Endothelial cell (in vitro differentiated cells): Measurements from ENCODE around the gene PMS1. TPM values are rescaled to one million over a fixed set of nuclear protein-coding genes. Genes with fewer than 3 reads are reported as not detected.

Experiments
- DNase-seq: peaks from one replicate; pipeline ENCODE4 v3.0.0; 2021; ENCODE audit warnings: low spot score
- H3K27ac Mint-ChIP-seq: one replicate; pipeline ENCODE4 v1.8.0; 2021; ENCODE audit warnings: mixed read lengths, inconsistent platforms; ENCODE audit not compliant: unreplicated experiment
- H3K27me3 Mint-ChIP-seq: one replicate; pipeline ENCODE4 v1.8.0; 2021; ENCODE audit warnings: mild to moderate bottlenecking, moderate library complexity, mixed read lengths, inconsistent platforms; ENCODE audit not compliant: unreplicated experiment
- H3K36me3 Mint-ChIP-seq: one replicate; pipeline ENCODE4 v1.8.0; 2021; ENCODE audit warnings: mild to moderate bottlenecking, low read depth, mixed read lengths, inconsistent platforms; ENCODE audit not compliant: unreplicated experiment
- H3K4me1 Mint-ChIP-seq: one replicate; pipeline ENCODE4 v1.8.0; 2021; ENCODE audit warnings: mild to moderate bottlenecking, mixed read lengths, inconsistent platforms; ENCODE audit not compliant: unreplicated experiment
- H3K4me3 Mint-ChIP-seq: one replicate; pipeline ENCODE4 v1.8.0; 2021; ENCODE audit warnings: mild to moderate bottlenecking, mixed read lengths, inconsistent platforms; ENCODE audit not compliant: unreplicated experiment
- H3K9me3 Mint-ChIP-seq: one replicate; pipeline ENCODE4 v1.8.0; 2021; ENCODE audit warnings: mixed read lengths, inconsistent platforms; ENCODE audit not compliant: unreplicated experiment
- total RNA-seq: library from RNA; stranded (reverse); fragmentation: NEBNext Ultra II Directional; extraction: Animal tissue kit (Norgen Biotek cat#: 25700); gene quantifications from one replicate; pipeline ENCODE4 v1.2.1, GENCODE V29; 2021; ENCODE audit not compliant: unreplicated experiment
- TF ChIP-seq, protein P1 (sequence below): fragments of 200-600 bp; sonication (generic); IDR thresholded peaks from one replicate; pipeline ENCODE4 v1.5.0; 2021; ENCODE audit warnings: antibody characterized with exemption; ENCODE audit not compliant: unreplicated experiment

Gene PMS1
- total RNA-seq, 1 donor from 2014 or later = 36.0 TPM

DNA sequence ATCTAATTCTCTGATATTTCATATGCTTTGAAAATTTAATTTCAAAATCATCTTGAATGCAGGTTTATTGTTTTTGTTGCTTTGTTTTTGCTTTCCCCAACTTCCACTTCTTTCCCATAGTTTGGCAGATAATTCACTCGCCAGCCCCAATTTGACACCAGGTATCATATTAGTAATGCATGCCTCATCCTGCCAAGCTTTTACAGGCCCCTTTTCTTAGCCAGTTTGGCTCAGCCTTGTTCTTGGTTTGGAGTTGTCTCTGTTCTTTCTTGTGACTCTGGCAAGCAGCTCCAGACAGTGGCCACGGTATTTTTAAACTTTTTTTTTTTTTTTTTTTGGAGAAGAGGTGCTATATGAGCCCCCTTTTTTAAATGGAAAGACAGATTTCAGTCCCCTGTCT is 65.3 kb downstream of the PMS1 start:
- Mint-ChIP-seq H3K9me3 (no peaks in the 10 kb centered on the region), H3K36me3 (peaks cover 2% of the 10 kb centered on the region), H3K27me3 (no peaks in the 10 kb centered on the region), H3K4me1 (no peaks in the 10 kb centered on the region), H3K4me3 (no peak overlapping the region), H3K27ac (no peak overlapping the region)
- TF ChIP-seq, protein P1, sequence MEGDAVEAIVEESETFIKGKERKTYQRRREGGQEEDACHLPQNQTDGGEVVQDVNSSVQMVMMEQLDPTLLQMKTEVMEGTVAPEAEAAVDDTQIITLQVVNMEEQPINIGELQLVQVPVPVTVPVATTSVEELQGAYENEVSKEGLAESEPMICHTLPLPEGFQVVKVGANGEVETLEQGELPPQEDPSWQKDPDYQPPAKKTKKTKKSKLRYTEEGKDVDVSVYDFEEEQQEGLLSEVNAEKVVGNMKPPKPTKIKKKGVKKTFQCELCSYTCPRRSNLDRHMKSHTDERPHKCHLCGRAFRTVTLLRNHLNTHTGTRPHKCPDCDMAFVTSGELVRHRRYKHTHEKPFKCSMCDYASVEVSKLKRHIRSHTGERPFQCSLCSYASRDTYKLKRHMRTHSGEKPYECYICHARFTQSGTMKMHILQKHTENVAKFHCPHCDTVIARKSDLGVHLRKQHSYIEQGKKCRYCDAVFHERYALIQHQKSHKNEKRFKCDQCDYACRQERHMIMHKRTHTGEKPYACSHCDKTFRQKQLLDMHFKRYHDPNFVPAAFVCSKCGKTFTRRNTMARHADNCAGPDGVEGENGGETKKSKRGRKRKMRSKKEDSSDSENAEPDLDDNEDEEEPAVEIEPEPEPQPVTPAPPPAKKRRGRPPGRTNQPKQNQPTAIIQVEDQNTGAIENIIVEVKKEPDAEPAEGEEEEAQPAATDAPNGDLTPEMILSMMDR = no peak
- DNase-seq = no peak

DNA sequence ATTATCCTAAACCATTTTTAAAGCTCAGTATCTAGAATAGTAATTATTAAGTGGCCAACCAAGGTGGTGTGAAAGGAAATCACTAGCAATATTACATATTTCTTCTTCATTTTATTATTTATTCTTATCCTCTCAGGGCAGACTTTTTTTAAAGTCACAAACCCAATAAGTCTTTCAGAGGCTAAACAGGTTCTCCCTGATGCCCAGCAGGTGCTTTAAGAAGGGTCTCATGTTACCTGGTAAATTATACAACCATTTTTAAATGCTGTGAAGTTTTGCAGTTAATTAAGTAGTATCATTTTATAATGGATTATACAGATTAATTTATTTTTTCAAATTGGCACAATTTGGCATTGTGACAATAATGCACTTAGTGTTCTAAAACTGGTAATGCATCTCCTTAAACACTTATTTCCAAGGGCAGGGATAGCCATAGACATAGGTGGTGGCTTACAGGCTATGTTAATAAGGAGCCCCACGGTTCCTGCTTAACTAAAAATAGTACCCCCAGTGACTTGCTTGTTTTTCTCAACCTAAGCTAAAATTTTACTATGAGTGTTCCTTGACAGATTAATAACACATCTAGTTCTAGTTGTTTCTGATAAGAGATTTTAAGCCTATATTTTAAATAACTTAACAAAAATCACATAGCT is 67.0 kb downstream of the PMS1 start:
- no peak overlapping the region for H3K27ac Mint-ChIP-seq
- H3K36me3 Mint-ChIP-seq = peaks cover 3% of the 10 kb centered on the region
- no peaks in the 10 kb centered on the region for H3K4me1 Mint-ChIP-seq
- H3K4me3 Mint-ChIP-seq = no peak overlapping the region
- DNase-seq = no peak
- TF ChIP-seq, protein P1 = no peak
- H3K9me3 Mint-ChIP-seq = no peaks in the 10 kb centered on the region
- no peaks in the 10 kb centered on the region for H3K27me3 Mint-ChIP-seq

DNA sequence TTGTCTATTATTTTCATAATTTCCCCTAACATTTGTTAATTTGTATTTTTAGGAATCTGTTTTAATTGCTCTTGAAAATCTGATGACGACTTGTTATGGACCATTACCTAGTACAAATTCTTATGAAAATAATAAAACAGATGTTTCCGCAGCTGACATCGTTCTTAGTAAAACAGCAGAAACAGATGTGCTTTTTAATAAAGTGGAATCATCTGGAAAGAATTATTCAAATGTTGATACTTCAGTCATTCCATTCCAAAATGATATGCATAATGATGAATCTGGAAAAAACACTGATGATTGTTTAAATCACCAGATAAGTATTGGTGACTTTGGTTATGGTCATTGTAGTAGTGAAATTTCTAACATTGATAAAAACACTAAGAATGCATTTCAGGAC is 69.9 kb downstream of the PMS1 start:
- TF ChIP-seq, protein P1 = no peak
- H3K36me3 Mint-ChIP-seq = peaks cover 3% of the 10 kb centered on the region
- H3K9me3 Mint-ChIP-seq = no peaks in the 10 kb centered on the region
- no peak overlapping the region for H3K27ac Mint-ChIP-seq
- no peak for DNase-seq
- no peak overlapping the region for H3K4me3 Mint-ChIP-seq
- H3K4me1 Mint-ChIP-seq = peaks cover 8% of the 10 kb centered on the region
- no peaks in the 10 kb centered on the region for H3K27me3 Mint-ChIP-seq

DNA sequence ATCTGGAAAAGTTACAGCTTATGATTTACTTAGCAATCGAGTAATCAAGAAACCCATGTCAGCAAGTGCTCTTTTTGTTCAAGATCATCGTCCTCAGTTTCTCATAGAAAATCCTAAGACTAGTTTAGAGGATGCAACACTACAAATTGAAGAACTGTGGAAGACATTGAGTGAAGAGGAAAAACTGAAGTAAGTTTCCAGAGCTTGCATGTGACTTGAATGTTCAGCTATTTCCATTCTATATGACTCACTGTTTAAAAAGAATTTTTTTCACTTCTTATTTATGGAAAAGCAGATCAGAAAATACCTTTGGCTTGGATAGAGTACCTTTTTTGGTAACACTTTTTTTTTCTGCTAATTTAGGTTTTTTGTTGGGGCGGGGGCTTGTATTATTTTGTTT is 70.7 kb downstream of the PMS1 start:
- Mint-ChIP-seq H3K27me3 (no peaks in the 10 kb centered on the region), H3K27ac (no peak overlapping the region), H3K4me1 (peaks cover 8% of the 10 kb centered on the region), H3K9me3 (no peaks in the 10 kb centered on the region), H3K4me3 (no peak overlapping the region), H3K36me3 (peaks cover 3% of the 10 kb centered on the region)
- TF ChIP-seq, protein P1 = no peak
- no peak for DNase-seq

- Mint-ChIP-seq H3K36me3 (peaks cover 3% of the 10 kb centered on the region), H3K27me3 (peaks cover 1% of the 10 kb centered on the region), H3K27ac (peak overlapping the region; percentile 26), H3K9me3 (no peaks in the 10 kb centered on the region), H3K4me3 (no peak overlapping the region), H3K4me1 (peaks cover 8% of the 10 kb centered on the region)
- TF ChIP-seq, protein P1 = no peak
- no peak for DNase-seq
Observed at GRCh38 chr2:189858291-189858690, 74.0 kb downstream of the PMS1 start.
